GM19452 (cell line): Measurements from ENCODE around the gene STXBP1.

Source experiments
- ATAC-seq: cut with Tn5 transposase; IDR thresholded peaks from one replicate; pipeline ENCODE4 v1.9.1; 2021; ENCODE audit not compliant: unreplicated experiment

Gene STXBP1

DNA sequence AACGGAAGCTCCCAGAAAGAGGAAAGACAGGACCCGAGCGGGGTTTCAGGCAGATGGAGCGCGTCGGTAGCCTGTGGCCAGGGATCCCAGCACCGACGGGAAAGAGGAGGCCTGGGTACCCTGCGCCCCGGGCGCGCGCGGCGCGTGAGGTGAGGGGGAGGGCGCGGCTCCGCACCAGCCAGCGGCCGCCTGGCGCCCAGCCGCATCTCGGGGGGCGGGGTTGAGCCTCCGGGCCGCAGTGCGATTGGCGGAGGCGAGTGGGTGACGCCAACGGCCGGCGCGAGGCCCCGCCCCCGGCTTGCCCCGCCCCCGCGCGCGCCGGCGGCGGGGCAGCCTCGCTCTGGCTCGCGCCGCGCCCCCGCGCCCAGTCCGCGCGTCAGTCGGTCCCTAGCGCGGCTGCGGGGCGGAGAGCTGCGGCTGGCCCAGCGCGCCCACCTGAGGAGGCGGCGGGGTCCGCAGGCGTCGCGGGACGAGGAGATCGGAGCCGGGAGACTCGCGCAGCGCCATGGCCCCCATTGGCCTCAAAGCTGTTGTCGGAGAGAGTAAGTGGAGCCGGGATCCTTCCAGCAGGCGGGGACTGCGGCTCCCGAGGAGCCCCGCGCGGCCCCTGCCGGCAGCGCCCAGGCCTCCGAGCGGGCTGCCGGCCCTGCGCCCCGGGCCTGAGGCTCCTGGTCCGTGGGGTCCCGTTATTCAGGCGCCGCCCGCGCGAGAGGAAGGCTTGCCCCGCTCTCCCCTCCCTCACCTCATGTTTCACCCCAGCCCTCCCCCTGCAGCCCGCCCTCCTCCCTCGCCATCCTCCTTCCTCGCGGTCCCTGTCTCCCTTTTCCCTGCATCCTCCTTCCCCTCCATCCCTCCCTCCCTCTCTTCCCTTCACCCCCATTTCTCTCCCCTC is at the start of gene STXBP1:
Gene STXBP1, plus strand, starts transcription at position 379 of the 892 bp plus-strand sequence. Its CDS starts 127 bp downstream, at position 506.
- ATAC-seq = peak; percentile 84

DNA sequence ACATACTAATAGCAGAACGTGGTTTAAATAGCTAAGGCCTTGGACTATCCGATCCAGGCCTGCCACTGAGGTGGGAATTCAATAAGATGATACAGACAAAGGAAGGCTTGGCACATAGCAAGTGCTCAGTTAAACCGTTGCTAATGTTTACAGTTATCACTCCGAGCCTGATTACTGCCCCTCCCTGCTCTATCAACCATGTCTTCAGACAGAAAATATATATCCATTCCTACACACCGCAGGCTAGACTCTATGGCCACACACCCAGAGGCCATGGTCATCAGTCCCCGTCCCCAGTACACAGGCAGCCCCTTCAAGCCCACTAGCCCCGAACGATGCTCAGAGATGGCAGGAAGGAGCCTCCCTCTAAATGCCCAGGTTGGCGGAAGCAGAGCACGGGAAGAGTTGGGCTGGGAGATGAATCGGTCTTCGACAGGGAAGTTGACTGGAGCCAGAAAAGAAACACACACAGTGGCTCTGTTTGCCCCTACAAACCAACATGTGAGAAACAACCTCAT is 49.7 kb upstream of the STXBP1 start:
- ATAC-seq = no peak

DNA sequence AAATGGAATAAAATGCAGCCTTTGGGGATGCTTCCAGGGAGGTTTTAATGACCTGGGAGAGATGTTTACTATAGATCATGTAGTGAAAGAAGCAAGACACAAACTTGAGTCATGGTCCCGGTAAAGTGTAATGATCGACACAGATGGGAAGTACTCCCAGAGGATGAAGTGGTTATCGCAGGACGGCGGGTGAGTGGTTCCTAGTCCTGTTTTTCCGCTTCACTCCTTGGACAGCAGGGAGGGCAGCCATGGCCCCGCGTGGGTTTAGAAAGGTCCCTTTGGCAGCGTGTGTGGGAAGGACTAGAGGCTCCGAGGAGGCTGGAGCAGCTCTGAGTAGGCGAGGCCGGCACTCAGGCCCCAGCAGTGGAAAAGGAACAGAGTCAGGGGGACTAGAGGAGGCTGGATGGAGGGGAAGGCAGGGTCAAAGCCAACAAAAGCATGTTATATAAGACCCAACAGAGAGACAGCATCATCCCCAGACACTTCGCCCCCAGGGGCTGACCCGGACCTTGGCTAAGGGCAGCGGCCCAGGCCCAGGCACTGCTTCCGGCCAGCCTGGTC is 49.2 kb upstream of the STXBP1 start:
- ATAC-seq = no peak

DNA sequence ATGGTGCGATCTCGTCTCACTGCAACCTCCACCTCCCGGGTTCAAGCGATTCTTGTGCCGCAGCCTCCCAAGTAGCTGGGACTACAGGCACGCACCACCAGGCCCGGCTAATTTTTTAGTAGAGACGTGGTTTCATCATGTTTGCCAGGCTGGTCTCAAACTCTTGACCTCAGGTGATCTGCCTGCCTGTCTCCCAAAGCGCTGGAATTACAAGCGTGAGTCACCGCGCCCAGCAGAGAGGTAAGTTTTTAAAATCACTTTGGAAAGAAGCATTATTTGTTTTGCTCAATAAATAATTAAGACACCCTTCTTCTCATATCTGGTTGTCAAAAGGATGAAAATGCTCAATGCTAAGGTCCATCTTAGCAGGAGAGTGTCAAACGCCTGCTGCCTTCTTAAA is 48.5 kb upstream of the STXBP1 start:
- no peak for ATAC-seq

DNA sequence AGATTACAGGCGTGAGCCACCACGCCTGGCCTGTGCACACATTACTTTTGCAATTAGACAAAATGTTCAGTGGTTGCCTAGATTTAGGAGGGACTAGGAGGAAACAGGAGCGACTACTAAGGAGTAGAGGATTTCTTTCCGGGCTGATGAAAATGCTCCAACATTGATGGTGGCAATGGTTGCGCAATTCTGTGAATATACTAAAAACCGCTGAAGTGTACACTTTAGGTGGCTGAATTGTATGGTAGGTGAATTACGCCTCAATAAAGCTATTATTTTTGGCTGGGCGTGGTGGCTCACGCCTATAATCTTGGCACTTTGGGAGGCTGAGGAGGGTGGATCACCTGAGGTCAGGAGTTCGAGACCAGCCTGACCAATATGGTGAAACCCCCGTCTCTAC is 46.8 kb upstream of the STXBP1 start:
- ATAC-seq = no peak

DNA sequence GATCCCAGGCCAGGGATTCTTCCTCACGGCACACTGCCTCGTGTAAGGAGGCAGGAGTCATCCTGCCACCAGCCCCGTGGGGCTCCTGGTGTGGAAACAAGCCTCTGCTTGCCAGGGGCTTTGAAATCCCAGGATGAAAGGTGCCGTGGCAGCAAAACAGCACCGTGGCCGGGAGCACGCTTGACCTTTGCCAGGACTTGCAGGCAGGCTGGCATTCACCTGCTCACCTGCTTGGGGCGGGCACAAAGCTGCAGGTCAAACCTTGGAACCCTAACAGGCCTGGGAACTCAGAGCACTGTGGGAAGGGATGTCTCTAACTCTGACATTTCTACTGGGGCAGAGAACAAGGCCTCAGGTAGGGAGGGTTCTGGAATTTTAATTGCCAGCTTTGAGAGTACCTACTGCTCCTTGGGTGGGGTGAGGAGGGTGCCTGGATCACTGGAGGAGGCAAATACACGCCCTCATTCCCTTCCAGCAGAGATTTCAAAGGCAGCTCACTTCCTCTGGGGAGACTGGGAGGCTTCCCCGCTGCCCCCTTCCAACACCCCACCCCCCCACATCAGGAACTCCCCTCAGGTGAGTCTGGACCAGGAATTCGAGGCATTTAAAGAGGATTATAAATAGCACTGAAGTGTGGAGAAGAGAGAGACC is 45.6 kb upstream of the STXBP1 start:
- ATAC-seq = no peak

DNA sequence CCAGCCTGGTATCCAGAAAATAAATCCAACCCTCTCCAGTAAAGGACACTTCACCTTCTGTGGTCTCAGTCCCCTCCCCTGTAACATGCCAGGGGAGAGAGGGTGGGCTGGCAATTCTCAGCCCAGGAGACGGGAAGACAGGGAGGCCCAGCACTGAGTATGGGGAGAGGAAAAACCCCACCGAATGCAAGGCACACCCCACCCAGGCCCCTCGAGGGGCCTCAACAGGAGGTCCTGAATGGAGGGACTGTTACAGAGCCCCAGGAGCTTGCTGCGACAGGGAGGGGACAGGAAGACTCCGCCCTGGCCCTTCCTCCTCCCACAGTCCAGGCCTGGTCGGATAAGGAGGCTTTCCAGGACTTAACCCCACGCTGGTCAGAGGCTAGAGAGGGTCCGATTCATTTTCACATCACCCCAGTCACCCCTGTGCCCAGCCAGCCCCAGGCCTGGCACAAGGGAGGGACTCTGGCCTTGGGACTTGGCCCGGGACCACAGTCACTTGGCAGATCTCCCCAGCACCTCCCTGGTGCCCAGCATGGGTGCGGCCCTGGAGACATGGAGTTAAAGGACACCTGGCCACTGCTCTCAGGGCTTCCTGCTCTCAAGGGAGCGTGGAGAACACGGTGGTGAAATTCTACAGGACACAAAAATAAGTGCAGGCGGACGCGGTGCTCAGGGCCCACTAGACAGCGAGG is 44.9 kb upstream of the STXBP1 start:
- ATAC-seq = no peak

DNA sequence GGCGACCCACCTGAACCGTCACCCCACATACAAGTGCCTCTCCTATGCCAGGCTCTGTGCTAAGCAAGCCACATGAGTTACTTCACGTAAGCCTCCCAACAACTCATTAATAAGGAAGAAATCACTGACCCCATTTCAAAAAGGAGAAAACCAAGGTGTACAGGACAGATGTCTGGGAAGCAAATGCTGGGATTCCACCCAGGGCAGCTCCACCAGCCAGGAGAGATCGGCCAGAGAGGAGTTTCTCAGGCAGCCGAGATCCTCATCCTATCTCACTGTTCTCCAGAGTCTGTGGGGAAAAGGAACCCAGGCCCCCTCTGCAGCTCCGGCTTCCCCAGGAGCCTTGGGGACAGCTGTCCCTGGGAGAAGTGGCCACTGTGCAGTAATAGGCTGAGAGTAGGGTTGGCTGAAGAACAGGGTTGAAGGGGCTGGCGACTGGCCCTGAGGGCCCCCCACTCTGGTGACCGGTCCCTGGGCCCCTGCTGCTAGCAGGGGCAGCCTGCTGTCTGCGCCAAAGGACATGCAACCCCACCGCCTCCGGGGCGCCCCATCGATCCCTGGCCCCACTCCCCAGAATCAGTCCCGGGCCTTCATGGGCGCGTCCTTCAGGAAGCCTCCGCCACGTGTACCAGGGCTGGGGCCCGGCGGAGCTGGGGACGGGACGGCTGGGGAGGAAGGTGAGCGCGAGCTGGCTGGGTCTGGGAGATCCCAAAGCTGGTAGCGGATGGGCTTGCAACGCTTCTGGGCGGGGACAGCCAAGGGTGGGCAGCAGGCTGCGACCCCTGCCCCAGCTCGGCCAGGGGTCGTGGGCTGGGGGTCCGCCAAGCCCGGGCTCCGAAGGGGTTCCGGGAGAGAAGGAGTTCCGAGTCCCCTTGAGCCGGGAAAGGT is 44.1 kb upstream of the STXBP1 start:
- no peak for ATAC-seq

DNA sequence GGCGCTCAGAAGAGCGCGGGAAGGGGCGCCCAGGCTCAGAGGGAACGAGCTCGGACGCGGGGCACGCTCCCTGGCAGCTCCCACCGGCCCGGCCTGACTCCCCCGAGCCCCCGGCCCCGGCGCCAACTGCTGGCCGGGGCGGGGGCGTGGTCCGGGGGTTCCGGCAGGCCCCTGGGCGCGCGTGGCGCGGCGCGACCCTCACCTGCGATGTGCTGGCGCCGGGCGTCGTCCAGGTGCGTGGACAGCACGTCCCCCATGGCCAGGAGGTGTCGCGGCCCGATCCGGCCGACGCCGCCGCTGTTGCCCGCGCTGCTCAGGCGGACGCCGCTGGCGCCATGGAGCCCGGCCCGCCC is 43.5 kb upstream of the STXBP1 start:
- no peak for ATAC-seq

DNA sequence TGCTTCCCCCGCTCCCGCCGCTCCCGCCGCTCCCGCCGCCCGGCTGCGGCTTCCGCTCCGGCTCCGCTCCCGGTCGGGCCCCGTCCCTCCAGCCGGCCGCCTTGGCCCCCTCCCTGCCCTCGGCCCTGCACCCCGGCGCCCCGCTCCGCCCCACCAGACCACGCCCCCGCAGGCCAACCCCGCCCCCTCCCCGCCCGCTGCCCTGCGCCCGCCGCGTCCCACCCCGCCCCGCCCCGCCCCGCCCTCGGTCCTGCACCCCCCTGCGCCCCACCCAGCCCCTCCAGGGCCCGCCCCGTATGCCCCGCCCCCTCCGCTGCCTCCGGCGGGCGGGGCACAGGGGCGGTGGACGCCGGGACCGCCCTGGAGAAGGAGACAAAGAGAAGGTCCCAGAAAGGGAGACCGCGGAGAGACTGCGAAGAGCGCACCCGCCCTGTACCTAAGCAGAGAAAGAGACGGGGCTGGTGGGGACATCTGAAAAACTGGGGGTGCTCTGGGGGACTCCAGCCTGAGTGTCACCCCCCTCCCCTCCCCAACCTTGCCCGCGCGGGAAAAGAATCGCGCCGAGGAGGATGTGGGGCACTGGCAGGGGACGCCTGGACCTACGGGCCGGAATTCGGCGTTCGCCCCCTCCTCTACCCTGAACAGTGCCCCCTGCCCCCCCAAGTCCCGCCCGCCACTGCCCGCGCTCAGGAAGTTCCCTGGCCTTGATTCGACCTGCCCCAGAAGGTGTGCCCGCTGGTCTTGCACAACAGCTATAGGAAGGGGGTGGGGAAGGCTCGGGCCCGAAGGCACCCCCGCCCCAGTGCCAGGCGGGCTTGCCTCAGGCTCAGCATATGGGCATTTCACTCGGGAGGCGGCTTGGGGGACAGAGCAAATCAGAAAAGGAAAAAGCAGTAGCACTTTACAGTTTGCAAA is 42.8 kb upstream of the STXBP1 start:
- no peak for ATAC-seq

DNA sequence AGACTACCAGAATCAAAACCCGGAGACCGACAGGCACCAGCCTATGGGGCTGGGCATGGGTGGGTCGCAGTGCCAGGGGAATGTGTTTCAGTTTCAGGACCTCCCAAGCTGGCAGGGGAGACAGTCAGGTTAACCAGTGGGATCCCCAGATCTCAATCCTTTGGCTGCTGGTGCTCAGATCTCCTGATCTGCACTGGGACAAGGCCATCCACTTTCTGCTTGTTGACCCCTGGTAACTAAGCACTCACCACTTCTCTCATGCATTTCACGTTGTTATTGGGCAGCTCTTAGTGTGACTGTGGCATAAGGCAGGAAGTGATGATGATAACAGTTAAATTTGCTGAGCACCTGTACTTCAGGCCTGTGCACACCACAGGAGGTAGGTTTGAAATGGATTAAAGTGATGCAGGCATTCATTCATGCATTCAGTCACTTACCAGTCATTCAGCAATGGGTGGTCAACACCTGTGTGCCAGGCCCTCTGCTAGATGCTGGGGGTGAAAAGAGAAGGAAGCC is 42.1 kb upstream of the STXBP1 start:
- ATAC-seq = no peak

DNA sequence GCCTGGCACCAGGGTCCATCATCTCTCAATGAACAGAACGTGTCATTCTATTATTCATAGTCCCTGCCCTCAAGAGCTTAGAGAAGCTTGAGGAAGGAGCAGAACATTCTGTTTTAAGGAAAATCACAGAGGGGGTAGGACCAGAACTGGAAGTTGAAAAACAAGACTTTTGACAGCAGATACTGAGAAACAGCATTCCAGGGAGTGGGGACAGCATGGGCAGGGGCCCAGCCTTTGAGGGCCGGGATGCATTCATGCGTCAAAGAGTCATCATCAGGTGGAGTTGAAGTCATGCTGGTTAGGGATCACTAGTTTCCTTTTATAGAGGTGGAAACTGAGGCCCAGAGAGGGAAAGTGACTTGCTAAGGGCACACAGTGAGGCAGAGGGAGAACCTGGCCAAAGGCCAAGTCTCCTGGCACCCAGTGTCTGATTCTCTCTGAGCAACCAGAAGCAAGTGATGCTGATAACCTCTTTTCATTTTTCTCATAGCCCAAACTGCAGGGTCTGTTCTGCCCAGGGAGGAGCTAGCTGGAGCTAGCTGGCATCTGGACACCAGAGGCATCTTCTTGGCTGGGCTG is 41.5 kb upstream of the STXBP1 start:
- no peak for ATAC-seq

DNA sequence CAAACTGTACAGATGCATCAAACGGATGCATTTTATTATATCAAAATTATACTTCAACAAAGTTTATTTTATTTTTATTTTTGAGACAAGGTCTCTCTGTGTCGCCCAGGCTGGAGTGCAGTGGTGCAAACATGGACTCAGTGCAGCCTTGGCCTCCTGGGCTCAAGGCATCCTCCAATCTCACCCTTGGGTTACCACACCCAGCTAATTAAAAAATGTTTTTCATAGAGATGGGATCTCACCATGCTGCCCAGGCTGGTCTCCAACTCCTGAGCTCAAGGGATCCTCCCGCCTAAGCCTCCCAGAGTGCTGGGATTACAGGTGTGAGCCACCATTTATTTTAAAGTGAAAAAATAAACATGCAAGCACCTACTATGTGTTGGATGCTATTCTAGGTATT is 40.1 kb upstream of the STXBP1 start:
- ATAC-seq = no peak

DNA sequence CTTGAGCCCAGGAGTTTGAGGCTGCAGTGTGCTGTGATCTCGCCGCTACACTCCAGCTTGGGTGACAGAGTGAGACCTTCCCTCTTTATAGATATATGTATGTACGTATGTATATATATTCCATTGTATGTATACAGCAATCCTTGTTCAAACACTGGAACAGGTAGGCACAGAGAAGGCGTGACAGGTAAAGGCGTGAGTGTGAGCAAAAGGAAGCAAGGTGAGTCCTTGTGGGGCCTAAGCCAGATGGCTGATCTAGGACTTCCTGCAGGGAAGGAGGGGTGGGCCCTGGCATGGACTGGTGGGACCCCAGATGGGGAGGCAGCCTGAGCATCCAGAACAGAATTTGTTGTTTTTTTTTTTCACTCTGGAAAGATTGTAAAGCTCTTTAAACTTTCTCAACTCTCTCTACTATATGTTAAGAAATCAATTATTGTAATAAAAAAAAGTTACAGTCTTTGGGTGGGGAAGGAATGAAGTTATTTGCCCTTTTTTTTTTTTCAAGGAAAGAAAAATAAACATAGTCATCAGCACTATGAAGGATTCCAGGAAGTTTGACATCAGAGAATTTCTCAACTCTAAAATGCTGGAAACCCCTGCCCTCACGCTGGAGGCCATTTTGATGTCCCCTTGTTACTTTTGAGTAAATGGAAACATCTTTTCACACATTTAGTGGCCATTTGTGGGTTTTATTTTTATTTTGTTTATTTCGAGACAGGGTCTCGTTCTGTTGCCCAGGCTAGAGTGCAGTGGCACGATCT is 38.9 kb upstream of the STXBP1 start:
- no peak for ATAC-seq

DNA sequence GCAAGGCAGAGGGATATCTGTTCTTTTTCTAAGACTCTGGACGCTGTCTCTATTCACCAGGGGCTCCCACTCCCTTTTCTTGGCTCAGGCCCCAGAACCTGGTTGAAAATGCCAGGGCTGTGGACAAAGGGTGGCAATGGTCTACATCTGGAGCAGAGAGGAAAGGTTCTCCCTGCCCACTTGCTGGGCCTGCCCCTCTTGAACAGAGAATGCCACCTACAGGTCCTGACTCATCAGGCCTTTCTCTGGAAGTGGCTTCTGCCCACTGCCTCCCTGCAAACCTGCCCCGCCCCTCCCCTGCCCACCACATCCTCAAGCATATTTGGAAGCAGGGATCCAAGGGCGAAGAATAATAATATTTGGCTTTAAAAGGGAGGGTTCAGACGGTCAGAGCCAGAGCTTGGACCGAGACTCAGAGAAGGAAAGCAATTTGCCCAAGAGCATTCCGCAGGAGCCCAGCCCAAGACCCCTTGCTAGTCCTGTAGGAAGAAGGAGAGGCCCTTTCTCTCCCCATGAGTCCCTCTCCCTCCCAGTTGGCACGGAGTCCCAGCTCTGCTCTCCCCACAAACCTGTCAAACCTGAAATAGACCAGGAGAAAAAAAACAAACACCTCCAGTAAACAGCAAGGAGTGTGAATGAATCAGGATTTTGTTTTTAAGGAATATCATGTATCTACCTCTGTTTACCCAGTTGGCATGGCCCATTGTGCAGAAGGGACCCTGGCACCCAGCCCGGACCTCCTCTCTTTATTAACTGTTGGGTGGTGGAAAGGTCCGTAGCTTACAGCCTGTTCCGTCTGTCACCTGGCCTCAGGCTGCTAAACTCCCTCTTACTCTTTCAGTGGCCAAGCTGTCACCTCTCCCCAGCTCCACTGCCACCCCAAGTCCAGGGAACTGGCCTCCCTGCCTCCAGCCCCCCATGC is 37.7 kb upstream of the STXBP1 start:
- ATAC-seq = no peak

DNA sequence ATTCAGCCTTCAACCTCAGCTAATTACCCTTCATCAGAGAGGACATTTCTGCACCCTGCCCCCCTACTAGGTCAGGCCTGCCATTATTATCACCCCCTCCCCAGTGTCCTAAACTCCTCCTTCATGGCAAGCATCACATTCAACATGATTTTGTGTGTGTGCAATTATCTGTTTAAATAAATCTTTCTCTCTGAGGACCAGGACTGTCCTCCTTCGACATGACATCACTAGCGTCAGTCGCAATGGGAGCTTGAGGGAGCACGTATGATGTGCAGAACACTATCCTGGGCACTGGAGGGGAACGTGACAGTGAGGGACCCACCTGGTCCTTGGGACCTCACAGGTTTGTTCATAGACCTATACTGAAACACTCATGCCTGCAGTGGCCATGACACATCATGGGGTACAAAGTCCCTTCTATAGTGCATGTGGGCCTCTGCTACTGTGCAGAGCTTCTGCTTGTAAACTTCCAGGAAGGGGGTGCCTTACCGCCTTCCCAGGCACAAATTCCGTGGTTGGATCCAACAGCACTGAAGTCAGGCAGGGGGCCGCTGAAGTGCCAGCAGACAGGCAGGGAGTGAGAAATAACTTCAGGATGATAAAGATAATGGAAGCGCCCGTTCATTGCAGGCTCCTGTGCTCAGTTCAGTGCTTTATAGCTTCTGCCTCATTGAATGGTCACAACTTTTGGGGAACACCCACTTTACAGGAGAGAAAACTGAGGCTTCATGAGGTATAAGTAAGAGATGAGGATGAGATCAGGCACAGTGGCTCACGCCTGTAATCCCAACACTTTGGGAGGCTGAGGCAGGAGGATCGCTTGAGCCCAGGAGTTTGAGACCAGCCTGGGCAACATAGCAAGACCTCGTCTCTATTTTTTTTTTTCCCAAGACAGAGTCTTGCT is 36.0 kb upstream of the STXBP1 start:
- ATAC-seq = no peak
